ENCODE measurements around the gene BOC. TPM values are rescaled to one million over a fixed set of nuclear protein-coding genes. Genes with fewer than 3 reads are reported as not detected.

BOC gene
- total RNA-seq, 1 experiment from 2014 or later, result 1.2 TPM

DNA sequence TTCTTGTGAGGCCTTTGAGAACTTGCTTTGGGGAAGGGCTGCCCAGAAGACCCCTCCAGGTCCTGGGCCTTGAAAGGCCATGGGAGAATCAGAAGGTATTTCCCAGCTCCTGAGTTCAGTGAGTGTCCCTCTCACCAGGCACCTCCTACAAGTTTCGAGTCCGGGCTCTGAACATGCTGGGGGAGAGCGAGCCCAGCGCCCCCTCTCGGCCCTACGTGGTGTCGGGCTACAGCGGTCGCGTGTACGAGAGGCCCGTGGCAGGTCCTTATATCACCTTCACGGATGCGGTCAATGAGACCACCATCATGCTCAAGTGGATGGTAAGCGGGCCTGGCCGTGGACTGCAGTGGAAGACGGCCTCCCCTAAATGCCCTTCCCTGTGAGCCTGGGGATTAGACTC, 68.3 kb downstream of the BOC start:
- Histone ChIP-seq H3K4me3 (ENCODE audit: low read depth, low read length, poor library complexity, severe bottlenecking) (no peak overlapping the region), H3K27ac (ENCODE audit: low read depth, low read length, poor library complexity, severe bottlenecking) (no peak overlapping the region), H3K4me1 (ENCODE audit: insufficient read depth, low read length, poor library complexity, severe bottlenecking) (peaks cover 7% of the 10 kb centered on the region), H3K27me3 (replicated peaks; ENCODE audit: insufficient read depth, low read depth, low read length, poor library complexity) (no peaks in the 10 kb centered on the region), H3K36me3 (ENCODE audit: insufficient read depth, low read length, poor library complexity, severe bottlenecking) (no peaks in the 10 kb centered on the region), H3K9me3 (ENCODE audit: low read depth, low read length, poor library complexity, severe bottlenecking) (no peaks in the 10 kb centered on the region)
- no TSS peak for BruUV-seq (replicated peaks)
- intact Hi-C loops (cut with micrococcal nuclease; ENCODE audit: unreplicated experiment), result loop anchor here (10.0 kb wide), 1 partner anchor 635 kb away; the partner anchor contains the start of gene CCDC80
- ChIA-PET POLR2A (ENCODE audit: low non-redundant PET) (no interaction called here), CTCF (no interaction called here)
- TF ChIP-seq, protein P1, sequence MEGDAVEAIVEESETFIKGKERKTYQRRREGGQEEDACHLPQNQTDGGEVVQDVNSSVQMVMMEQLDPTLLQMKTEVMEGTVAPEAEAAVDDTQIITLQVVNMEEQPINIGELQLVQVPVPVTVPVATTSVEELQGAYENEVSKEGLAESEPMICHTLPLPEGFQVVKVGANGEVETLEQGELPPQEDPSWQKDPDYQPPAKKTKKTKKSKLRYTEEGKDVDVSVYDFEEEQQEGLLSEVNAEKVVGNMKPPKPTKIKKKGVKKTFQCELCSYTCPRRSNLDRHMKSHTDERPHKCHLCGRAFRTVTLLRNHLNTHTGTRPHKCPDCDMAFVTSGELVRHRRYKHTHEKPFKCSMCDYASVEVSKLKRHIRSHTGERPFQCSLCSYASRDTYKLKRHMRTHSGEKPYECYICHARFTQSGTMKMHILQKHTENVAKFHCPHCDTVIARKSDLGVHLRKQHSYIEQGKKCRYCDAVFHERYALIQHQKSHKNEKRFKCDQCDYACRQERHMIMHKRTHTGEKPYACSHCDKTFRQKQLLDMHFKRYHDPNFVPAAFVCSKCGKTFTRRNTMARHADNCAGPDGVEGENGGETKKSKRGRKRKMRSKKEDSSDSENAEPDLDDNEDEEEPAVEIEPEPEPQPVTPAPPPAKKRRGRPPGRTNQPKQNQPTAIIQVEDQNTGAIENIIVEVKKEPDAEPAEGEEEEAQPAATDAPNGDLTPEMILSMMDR (conservative IDR thresholded peaks at IDR 0.05; ENCODE audit: low read depth, low read length), result no peak; the same call in 1 of the 2 replicates
- no peak for TF ChIP-seq EZH2 (IDR thresholded peaks at IDR 0.05; ENCODE audit: borderline replicate concordance, low read depth, low read length, poor library complexity, severe bottlenecking)
- no peak for DNase-seq (ENCODE audit: low spot score)

DNA sequence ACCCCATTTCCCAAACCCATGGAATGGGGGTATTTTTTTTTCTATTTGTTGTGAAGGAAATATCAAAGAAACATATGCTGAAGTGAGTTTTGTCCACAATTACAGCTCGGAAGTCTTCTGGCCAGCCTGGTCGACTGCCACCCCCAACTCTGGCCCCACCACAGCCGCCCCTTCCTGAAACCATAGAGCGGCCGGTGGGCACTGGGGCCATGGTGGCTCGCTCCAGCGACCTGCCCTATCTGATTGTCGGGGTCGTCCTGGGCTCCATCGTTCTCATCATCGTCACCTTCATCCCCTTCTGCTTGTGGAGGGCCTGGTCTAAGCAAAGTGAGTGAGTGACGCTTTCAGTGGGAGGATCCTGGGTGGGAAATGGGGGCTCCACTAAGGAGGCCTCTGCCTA, 71.9 kb downstream of the BOC start:
- H3K27ac ChIP-seq (ENCODE audit: low read depth, low read length, poor library complexity, severe bottlenecking), result no peak overlapping the region
- BruUV-seq (replicated peaks), result no TSS peak
- no peaks in the 10 kb centered on the region for H3K9me3 ChIP-seq (ENCODE audit: low read depth, low read length, poor library complexity, severe bottlenecking)
- DNase-seq (ENCODE audit: low spot score), result no peak
- ChIA-PET POLR2A (ENCODE audit: low non-redundant PET) (no interaction called here), CTCF (no interaction called here)
- H3K4me3 ChIP-seq (ENCODE audit: low read depth, low read length, poor library complexity, severe bottlenecking), result no peak overlapping the region
- intact Hi-C loops (cut with micrococcal nuclease; ENCODE audit: unreplicated experiment), result loop anchor here (10.0 kb wide), 1 partner anchor 639 kb away; the partner anchor contains the start of gene CCDC80
- peaks cover 10% of the 10 kb centered on the region for H3K4me1 ChIP-seq (ENCODE audit: insufficient read depth, low read length, poor library complexity, severe bottlenecking)
- H3K27me3 ChIP-seq (replicated peaks; ENCODE audit: insufficient read depth, low read depth, low read length, poor library complexity), result no peaks in the 10 kb centered on the region
- TF ChIP-seq, protein P1 (conservative IDR thresholded peaks at IDR 0.05; ENCODE audit: low read depth, low read length), result no peak
- TF ChIP-seq EZH2 (IDR thresholded peaks at IDR 0.05; ENCODE audit: borderline replicate concordance, low read depth, low read length, poor library complexity, severe bottlenecking), result no peak
- no peaks in the 10 kb centered on the region for H3K36me3 ChIP-seq (ENCODE audit: insufficient read depth, low read length, poor library complexity, severe bottlenecking)

DNA sequence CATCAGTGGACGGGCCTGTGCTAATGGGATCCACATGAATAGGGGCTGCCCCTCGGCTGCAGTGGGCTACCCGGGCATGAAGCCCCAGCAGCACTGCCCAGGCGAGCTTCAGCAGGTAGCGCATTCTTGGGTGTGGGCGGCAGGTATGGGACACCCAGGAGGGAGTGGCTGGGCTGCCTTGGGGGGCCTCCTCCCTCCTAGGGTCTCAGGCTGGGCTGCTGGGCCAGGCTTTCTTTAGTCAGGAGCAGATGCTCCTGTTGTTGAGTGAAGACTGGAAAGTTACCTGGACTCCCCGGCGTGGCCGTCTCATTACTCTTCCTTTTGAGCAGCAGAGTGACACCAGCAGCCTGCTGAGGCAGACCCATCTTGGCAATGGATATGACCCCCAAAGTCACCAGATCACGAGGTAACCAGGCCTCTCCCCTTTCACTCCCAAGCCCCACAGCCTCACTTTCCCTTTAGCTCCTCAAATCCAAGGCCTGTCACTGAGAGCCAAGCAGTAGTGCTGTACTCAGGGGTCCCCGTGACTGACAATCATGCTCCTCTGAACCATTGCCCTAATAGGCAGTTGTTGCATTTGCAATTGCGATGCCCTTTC, 73.2 kb downstream of the BOC start:
- no peak for TF ChIP-seq EZH2 (IDR thresholded peaks at IDR 0.05; ENCODE audit: borderline replicate concordance, low read depth, low read length, poor library complexity, severe bottlenecking)
- TF ChIP-seq, protein P1 (conservative IDR thresholded peaks at IDR 0.05; ENCODE audit: low read depth, low read length), result no peak
- H3K27ac ChIP-seq (ENCODE audit: low read depth, low read length, poor library complexity, severe bottlenecking), result no peak overlapping the region
- intact Hi-C loops (cut with micrococcal nuclease; ENCODE audit: unreplicated experiment), result loop anchor here (5.0 to 10.0 kb wide), 2 partner anchors 343 to 640 kb away; partner anchors contain the start of gene CCDC80
- no peaks in the 10 kb centered on the region for H3K9me3 ChIP-seq (ENCODE audit: low read depth, low read length, poor library complexity, severe bottlenecking)
- ChIA-PET CTCF (no interaction called here), POLR2A (ENCODE audit: low non-redundant PET) (no interaction called here)
- no peak for DNase-seq (ENCODE audit: low spot score)
- no TSS peak for BruUV-seq (replicated peaks)
- H3K4me3 ChIP-seq (ENCODE audit: low read depth, low read length, poor library complexity, severe bottlenecking), result no peak overlapping the region
- H3K4me1 ChIP-seq (ENCODE audit: insufficient read depth, low read length, poor library complexity, severe bottlenecking), result peaks cover 10% of the 10 kb centered on the region
- H3K36me3 ChIP-seq (ENCODE audit: insufficient read depth, low read length, poor library complexity, severe bottlenecking), result no peaks in the 10 kb centered on the region
- H3K27me3 ChIP-seq (replicated peaks; ENCODE audit: insufficient read depth, low read depth, low read length, poor library complexity), result no peaks in the 10 kb centered on the region
